HG02870 (cell line): ENCODE data around the gene RNF167.

Experiments
- ATAC-seq: cut with Tn5 transposase; IDR thresholded peaks from one replicate; pipeline ENCODE4 v1.9.1; 2021; ENCODE audit warnings: mild to moderate bottlenecking, moderate library complexity; ENCODE audit not compliant: unreplicated experiment

RNF167 gene

DNA sequence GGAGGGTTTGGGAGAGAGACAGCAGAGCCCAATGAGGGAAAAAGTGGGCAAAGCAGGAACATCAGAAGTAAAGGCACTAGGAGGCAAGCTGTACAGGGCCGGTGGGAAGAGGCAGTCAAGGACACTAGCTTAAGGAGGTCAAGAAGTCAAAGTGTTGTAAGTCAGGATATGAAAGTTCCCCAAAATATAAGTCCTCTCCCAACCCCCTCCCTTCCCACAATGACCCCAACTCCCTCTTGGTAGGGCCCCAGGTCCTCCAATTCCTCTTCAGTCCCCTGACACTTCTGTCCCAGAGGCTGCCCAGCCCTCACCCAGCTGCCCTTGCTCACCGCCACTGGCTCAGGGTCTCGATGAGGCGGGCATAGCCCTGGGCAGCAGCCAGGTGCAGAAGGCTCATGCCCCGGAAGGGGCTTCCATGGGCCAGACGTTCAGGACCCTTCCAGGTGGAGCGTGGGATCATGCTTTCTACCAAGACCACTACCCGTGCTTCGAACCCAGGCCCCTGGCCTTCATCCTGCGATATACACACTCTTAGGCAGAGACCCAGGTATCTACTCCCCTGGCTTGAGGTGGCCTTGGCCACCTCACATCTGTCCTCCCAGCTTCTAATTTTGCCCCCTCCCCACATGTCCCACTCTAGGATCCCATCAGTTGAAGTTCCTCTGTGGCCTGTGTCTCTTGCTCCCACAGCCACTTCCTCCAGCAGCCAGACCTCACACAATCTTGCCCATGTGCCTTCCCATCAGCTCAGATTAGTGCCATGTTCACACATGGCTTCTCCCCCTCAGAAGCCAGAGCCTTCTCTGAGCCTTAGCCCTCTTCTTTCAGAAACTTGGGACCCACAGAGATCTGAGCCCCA lies 33.4 kb downstream of the RNF167 start:
- ATAC-seq: no peak

DNA sequence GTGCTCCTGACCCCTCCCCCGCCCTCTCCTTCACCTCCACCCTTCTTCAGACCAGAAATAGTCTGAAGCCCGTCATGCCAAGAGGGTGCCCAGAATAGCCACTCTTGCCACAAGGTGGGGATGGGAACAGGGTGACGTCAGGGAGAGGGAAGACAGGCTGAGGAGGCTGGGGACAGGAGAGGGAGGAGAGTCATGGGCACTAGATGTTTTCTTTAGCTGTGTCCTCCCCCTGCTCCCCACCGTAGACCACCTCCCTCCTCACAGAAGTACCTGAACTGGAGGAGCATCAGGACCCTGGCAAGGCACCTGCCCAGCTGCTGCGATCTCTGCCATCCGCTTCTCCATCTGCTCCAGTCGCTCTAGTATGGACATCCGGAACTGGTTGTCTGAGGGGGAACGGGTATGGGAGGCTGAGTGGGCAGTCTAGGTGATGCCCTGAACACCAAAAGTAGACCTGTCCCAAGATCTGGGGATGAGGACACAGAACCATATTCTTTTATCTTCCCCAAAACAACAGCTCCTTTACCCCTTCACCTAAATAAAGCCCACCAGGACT lies 34.1 kb downstream of the RNF167 start:
- no peak for ATAC-seq

DNA sequence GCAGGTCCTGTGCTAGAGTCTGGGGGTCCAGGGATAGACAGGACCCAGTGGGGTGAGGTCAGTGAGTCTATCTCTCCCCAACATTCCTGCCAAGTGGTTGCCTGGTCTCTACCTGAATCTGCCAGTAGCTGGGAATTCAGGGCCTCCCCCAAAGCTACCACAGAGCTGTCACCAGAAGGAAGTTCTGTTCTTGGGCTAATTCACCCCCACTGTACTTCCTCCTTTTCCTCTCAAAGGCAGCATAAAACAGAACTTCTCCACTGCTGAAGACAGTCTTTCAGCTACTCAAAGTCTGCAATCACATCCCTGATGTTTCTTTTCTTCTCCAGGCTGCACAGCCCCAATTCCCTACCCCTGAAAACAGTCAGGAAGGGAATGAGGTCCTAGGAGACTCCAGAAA lies 38.7 kb downstream of the RNF167 start:
- no peak for ATAC-seq

DNA sequence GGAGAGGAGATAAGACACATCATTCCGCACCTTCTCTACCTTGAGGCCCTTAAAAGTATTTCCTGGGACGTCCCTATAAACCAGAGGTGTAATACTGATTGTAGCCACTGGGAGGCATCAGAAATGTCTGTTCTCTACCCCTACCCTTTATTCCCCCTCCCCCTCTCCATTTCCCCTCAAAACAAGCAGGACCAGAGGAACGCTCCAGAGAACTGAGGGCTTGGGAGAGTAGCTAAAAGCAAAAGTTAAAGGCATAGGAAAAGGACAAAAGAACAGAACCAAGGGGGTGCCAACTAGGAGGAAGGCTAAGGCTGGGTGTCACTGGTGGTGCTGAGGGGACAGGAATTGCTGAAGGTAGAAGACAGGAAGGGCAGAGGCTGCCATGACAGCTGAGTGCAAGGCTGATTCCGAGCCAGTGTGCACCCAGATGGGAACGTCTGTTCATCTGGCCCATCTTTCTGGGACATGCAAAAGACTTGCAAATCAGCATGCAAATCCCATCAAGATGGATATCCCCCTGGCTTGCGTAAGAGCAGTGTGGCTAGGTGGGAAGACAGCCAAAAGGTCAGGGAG lies 40.7 kb downstream of the RNF167 start:
- no peak for ATAC-seq

DNA sequence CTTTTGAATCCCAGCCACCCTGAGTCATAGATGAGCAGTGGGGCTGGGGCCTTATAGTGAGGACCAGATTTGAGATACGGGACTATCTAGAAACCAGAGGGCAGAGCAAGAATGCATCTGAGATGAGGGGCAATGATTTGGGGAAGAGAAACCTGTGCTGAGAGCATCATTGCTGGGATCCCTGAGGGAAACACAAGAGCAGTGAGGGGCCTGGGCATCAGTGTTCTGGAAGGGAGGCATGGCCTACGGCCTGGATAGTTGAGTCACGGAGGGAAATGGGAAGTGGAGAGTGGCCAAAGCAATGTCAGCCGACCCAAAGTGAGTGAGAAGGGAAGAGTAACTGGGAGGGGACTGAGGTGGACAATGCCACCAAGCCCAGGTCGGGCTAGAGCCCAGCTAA lies 42.2 kb downstream of the RNF167 start:
- no peak for ATAC-seq

DNA sequence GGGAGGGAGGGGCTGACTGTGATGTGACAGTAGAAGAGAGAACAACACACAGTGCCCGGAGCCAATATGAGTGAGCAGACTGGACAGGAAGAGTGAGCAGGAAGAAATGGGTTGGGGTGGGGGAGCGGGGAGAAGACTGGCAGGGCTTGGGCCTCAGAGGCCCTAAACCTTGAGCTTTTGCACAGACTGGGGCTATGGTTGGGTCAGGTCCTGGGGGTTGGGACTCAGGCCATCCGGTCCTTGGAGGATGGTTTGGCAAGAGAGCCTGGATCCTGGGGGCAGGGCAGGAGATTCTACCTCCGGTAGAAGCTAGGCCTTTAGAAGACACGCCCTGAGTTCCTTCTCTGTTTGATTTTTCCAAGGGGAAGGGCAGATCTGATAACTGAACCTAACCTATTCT lies 46.3 kb downstream of the RNF167 start:
- ATAC-seq: no peak

DNA sequence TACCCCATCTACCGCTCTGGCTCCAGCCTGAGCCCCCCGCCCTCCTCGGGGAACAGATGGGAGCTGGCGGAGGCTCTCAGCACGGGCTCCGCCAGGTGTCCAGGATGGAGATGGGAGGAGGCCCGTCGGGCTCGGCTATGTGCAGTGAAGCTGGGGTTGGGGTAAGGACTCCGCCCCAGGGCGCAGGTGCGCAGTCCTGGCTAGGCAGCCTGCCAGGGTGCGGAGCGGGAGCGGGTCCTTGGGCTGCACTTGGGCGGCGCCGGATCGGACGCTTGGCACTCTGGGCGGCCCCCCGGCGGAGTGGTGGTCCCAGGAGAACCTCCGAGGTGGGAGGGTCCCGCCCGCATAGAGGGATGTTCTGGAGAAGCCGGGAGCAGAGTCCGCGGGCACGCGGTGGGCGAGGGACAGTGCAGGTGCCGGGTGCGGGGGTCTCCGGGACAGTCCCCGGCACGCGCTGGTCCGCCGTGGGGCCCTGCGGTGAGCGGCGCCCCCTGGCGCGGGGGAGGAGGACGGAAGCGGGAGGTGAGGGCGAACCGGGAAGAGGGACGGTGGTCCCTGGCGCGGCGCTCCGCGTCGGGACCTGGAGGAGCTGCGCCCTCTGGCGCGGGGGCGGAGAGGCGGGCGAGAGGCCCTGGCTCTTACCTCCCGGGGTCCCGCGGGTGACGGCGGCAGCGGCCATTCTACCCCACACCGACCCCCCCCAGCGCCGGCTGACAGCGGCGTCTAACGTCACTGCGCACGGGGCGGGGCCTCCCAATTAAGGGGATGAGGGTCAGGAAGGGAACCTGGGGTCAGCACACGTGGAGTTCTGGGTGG lies 47.1 kb downstream of the RNF167 start, which contains the start of gene CAMTA2:
CAMTA2 (minus strand) TSS at position 725 of the 816 bp plus-strand sequence. CDS start 1,453 bp downstream, outside the sequence.
- peak; percentile 65 for ATAC-seq

DNA sequence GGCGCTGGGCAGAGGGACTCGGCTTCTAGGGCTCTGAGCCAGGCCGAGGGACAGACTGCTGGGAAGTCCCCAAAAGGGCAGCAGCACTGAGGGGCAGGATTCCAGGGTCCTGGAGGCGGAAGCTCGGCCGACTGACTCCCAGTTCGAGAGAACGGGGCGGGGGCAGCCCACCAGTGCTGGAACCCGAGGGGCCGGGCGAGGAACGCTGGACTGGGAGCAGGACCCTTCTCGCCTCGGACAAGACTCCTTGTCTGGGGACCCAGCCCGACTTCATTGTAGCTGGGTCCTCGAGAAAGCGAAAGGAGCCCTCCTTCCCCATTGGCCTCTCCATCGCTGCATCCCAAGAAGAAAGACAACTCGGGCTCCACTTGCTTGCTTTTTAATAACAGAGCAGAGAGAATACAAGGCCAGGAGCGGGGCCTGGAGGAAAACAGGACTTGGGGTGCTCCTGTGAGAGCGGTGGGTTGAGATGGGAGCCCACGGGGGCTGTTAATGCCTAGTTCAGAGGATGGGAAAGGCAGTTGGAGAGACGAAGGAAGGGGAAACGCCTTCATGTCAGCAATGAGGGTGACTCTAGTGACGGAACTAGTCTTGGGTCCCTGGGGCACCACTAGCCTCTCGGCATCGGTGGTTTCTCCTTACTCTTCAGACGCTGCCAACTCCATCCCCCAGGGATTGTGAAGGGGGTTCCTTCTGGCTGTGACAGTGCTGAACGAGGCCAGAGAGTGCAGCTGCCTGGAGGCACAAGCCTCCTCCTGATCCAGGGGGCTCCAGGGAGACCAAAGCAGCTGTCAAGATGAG lies 47.9 kb downstream of the RNF167 start:
- ATAC-seq: no peak

DNA sequence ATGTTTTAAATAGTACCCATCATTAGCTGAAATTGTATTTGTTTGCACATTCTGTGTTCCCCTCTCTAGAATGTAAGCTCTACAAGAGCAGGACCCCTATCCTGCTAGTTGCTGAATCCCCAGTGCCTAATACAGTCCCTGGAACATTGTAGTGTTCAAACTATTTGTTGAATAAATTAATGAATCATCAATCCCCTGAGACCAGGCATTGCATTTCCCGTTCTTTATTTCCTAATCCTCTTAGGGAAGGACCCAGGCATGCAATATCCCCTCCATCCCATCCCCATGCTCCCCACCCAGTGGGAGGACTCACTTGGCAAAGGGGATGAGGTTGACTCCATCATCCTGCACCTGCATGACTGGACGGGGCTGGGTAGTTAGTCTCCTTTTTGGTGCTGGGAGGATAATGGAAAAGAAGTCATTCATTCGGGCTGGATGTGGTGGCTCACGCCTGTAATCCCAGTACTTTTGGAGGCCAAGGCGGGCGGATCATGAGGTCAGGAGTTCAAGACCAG lies 54.1 kb downstream of the RNF167 start:
- ATAC-seq: no peak
